Activated gamma-delta T cell (primary cell): Measurements from ENCODE around the gene CEP152.
"Not testable (repeated sequence)": the region's sequence is repeated elsewhere in the genome, so short reads cannot be mapped to it uniquely, and the experiment has no call there.

Source experiments
- DNase-seq: peaks from one replicate; lab custom pipeline; 2025; lab: John Stamatoyannopoulos, UW
- total RNA-seq, 2 donors: gene quantifications; one replicate each; lab custom pipeline; 2026; lab: John Stamatoyannopoulos, UW

Gene CEP152, protein sequence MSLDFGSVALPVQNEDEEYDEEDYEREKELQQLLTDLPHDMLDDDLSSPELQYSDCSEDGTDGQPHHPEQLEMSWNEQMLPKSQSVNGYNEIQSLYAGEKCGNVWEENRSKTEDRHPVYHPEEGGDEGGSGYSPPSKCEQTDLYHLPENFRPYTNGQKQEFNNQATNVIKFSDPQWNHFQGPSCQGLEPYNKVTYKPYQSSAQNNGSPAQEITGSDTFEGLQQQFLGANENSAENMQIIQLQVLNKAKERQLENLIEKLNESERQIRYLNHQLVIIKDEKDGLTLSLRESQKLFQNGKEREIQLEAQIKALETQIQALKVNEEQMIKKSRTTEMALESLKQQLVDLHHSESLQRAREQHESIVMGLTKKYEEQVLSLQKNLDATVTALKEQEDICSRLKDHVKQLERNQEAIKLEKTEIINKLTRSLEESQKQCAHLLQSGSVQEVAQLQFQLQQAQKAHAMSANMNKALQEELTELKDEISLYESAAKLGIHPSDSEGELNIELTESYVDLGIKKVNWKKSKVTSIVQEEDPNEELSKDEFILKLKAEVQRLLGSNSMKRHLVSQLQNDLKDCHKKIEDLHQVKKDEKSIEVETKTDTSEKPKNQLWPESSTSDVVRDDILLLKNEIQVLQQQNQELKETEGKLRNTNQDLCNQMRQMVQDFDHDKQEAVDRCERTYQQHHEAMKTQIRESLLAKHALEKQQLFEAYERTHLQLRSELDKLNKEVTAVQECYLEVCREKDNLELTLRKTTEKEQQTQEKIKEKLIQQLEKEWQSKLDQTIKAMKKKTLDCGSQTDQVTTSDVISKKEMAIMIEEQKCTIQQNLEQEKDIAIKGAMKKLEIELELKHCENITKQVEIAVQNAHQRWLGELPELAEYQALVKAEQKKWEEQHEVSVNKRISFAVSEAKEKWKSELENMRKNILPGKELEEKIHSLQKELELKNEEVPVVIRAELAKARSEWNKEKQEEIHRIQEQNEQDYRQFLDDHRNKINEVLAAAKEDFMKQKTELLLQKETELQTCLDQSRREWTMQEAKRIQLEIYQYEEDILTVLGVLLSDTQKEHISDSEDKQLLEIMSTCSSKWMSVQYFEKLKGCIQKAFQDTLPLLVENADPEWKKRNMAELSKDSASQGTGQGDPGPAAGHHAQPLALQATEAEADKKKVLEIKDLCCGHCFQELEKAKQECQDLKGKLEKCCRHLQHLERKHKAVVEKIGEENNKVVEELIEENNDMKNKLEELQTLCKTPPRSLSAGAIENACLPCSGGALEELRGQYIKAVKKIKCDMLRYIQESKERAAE (N-terminal part only)
- total RNA-seq, result 43.2 to 51.3 reads per million in 2 donors

DNA sequence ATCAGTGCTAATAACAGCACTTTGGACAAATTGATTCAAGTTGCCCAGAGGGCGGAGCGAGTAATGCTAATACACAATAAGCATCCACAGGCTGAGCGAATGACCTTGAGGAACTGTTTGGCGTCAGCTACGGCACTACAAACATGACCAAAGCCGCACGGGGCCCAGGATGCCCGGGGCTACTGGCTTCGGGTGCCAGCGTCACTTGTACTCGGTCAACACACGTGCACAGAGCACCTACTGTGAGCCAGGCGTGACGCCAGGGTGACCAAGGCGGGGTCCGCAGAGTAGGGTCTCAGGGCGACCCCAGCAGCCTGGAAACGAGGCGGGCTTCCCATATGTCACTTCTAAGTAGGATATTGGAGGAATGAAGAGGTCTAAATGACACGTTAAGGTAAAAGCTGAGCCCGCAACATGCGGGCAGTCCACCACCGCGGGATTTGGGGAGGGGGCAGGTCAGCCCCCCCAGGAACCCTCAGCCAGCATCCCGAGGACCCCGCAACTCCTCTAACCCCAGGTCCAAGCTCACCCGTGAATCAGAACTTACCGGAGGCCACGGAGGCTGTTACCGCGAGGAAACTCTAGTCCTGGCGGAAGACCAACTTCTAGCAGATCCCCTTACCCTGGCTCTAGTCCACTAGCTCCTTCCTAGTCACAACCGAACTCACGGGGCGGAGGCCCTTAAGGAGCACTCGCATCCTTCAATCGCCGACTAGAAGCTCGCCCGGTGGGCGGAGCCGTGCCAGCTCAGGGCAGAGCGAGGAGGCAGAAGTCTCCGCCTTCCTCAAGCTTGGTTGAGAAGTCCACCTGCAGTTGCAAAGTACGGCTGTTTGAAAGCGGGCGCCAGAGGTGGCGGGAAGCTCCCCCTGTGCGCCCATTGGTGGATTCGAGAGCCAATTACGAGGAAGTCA, at the start of gene CEP152:
TSS of gene CEP152 (minus strand) at position 656 of the 911 bp plus-strand sequence. CDS start 5,420 bp downstream, outside the sequence.
- DNase-seq, result peak; percentile 83

DNA sequence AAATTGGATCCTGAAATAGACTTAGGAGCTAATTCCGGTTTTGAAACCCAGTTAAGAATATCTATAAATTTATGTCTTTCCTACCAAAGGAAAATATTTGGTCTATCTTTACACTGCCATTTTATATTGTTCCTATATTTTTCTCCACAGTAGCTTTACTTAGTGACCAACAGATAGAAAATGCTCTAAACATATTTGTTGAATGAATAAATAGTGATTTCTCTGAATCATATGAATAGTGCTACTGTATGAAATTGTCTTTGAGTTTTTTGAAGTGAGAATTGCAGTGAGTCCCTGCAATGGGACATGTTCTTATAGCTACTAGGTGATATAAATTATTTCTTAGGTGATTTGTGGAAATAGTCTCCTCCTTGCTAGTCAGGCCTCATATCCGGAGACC, 48.6 kb upstream of the CEP152 start:
- no peak for DNase-seq

DNA sequence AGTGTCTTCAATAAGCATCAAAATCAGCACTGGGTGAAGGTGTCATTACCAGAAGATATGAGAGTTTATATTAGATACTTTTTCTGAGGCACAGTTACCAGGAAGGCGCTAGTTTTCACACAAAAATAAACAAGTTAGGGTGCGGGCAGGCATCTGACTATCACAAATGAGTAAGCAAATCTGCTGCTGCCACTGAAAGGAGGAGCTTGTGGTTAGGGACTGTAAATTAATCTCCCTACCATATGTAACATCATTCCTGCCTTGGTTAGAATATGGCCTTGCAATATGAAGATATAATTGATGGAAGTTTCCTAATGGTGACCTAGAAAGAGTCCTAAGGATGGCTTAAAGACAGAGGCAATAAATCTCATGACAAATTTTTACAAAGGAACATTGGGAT, 47.5 kb upstream of the CEP152 start:
- no peak for DNase-seq

DNA sequence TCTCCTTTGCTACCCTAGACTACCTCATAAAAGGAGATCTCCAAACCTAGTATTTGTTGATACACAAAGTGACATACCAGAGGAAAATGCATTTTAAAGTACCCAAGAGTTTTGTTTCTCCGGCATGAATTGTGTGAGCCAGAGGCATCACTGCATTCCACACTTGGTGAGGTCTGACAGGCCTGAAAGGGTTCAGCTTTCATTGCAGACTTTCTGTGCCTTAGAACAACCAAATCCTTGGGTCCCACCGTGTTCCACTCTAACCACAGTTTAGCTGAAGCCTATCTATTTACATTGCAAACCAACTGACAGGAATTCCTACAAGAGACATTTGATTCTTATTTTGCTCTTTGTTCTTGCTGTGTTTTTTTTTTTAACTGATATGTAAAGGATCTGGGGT, 46.1 kb upstream of the CEP152 start:
- no peak for DNase-seq

DNA sequence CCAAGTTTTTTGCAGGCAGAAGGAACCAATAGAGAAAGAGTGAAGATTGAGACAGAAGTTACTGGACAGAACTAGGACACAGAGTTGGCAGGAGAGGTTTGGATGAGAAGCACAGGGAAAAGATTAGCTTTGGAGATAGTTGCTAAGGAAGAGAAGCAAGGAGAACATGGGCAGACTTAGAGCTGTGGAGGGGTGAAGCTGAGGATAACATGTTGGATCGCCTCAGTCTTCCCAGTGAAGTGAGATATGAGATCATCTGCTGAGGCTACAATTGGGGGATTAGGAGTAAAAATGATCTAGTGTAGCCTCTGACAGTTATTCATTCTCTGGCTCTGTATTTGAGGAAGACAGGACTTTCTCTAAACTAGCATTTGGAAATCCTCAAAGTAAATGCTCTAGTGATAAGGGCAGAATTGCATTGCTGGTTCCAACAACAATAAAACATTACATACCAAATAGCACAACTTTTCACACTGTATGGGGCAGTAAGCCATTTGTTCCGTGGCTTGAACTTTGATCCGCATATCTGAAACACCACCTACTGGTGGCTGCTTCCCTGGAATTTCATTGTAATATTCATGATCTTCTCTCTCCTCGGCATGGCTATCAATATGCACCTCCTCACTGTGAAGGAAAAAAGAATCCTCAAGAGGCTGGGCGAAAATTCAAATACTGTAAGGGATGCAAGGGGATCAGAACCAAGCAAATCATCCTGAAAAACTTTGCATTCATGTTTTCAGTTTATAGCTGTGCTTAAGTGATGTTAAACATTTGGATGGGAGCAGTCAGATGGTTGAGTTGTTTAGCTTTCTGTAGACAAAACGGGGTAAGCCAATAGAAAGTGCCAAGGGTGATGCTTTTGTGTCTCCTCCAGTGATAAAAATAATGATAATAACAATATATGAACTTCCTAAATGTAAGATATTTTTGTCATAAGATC, 44.9 kb upstream of the CEP152 start:
- no peak for DNase-seq

DNA sequence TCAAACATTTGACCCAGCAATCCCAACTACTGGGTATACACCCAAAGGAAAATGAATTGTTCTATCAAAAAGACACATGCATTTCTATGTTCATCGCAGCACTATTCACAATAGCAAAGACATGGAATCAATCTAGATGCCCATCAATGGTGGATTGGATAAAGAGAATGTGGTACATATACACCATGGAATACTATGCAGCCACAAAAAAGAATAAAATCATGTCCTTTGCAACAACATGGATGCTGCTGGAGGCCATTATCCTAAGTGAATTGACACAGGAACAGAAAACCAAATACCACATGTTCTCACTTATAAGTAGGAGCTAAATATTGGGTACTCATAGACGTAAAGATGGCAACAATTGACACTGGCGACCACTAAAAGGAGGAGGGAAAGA, 43.6 kb upstream of the CEP152 start:
- not testable (repeated sequence) for DNase-seq

DNA sequence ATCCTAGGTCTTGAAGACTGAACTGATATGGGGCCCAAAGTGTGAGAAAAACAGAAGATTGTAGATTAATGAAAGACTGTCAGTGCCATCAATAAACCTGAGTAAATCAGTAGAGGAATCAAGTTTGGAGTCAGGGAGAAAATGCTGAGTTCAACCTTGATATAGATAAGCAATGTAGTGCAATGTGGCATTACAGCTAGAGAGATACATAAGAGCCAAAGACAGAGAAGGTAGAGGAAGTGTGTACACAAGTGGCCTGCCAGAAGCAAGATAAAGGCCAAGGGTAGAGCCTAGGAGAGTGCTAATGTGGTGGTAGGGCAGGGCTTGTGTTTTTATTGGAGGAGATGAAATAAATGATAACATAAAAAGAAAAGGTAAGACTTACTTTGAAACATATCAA, 41.1 kb upstream of the CEP152 start:
- no peak for DNase-seq

DNA sequence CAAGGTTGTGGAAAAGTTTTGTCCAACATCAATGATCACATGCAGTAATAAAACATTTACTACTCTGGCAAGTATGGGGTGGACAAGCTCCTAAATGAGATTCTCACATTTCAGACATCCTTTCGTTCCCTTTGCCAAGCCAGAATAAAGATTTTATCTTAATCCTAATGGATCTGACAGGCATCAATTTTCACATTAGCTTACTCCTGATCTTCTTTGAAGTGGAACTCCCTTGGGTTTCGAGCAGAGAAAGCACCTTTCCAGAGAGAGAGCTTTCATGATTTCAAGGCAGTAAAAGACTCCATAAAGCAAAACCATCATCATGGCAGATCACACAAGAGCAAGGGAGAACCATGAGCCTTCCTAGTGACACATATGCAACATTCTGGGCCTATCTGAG, 39.8 kb upstream of the CEP152 start:
- DNase-seq, result no peak

DNA sequence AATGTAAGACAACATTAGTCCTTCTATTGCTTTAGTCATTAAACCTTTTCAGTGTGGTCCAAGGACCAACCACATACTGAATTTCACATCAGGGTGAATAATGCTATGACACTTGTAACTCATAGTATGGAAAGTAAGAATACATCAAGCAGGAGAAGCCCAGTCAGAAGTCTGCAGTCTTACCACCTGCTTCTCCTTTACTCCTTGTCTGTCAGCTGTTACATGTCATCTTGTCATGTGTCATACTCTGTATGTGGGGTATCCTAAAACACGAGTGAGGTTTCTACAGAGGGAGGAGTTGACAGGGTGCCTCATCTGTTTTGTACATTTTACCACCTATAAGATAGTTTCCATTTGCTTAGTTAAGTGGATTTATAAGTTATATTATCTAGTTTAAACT, 34.3 kb upstream of the CEP152 start:
- DNase-seq, result no peak

DNA sequence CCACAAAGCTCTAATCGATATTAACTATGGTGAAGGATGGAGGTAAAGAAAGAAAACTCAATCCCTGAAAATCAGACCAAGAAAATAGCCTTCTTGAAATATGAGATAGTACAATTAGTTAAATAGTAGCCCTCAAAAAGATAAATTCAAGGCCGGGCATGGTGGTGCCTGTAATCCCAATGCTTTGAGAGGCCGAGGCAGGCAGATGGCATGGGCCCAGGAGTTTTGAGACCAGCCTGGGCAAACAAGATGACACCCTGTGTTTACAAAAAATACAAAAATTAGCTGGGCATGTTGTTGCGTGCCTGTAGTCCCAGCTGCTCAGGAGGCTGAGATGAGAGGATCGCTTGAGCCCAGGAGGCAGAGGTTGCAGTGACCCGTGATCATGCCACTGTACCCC, 31.6 kb upstream of the CEP152 start:
- no peak for DNase-seq

DNA sequence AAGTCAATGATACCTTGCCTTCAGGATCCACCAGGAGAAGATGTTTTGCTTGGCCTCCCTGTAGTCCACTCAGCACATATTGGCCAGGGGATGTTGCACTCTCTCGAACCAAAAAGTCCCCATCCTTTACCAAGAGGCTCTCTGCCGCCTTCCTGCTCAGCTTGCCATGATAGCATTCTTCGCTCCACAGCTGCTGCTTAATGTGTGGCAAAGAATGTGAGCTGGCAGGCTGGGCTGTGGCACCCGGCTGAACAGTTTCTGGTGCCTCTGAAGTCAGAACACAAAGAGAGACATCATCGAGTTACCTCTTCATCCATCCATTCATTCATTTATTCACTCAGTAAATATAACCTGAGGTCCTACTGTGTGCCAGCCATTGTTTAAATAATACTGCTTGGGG, 23.9 kb upstream of the CEP152 start:
- DNase-seq, result no peak

DNA sequence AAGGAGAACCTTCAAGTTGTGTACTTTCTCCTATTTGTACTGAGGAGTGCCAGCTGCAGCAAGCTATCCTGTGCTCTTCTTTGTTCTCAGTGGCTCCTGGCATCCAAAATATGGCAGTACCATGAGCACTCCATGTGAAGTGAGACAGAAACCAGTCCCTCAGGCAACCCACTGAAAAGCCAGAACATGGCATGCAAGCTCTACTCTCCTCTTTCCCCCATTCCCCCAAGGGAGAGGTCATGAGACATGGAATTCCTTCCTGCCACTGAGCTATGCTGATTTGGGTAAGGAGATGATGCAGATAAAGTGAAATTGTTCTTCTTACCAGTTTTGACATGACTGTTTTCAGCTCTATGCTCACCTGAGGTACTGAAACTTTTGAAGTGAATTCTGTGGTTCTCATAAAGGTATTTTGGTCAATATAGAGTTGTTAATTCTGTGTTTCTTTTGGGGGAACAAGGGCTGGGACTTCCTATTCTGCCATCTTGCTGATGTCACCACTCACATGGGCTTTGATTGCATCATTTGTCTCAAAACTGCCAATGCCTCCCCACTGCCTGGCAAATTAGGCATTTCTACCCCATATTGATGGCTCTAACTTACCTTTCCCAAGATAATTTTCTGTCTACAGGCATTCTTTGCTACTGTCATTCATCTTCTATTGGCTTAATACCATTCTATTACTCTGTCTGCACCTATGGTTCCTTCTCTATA, 22.8 kb upstream of the CEP152 start:
- DNase-seq, result no peak

DNA sequence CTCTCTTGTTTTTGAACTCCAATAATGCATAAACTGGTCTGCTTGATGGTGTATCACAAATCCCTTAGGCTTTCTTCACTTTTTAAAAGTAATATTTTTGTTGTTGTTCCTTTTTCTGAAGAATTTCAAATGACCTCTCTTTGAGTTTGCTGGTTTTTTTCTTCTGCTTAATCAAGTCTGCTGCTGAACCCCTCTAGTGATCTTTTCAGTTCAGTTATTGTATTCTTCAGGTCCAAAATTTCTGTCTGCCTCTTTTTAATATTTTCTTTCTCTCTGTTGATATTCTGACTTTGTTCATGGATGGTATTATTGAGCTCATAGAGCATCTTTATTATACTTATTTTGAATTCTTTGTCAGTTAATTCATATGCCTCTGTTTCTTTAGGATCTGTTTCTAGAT, 21.8 kb upstream of the CEP152 start:
- DNase-seq, result no peak

DNA sequence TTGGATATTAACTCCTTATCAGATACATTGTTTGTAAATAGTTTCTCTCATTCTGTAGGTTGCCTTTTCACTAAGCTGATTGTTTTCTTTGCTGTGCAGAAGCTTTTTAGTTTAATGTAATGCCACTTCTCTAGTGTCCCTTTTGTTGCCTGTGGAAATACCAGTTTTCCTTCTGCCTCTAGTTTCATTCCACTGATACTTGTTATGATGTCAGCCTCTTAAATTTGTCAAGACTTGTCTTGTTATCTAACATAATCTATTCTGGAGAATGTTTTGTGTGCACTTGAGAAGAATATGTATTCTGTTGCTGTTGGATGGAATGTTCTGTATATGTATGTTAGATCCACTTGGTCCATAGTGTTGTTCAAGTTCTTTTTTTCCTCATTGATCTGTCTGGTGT, 18.0 kb upstream of the CEP152 start:
- no peak for DNase-seq

DNA sequence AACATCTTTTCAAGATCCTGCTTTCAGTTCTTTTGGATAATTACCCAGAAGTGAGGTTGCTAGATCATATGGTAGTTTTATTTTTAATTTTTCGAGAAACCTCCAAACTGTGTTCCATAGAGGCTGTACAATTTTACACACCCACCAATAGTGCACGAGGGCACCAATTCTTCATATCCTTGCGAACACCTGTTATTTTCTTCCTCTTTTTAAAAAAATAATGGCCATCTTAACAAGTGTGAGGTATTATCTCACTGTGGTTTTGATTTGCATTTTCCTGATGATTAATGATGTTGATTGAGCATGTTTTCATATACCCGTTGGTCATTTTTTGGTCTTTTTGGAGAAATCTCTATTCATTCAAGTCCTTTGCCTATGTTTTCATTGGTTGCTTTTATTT, 17.6 kb upstream of the CEP152 start:
- DNase-seq, result no peak

DNA sequence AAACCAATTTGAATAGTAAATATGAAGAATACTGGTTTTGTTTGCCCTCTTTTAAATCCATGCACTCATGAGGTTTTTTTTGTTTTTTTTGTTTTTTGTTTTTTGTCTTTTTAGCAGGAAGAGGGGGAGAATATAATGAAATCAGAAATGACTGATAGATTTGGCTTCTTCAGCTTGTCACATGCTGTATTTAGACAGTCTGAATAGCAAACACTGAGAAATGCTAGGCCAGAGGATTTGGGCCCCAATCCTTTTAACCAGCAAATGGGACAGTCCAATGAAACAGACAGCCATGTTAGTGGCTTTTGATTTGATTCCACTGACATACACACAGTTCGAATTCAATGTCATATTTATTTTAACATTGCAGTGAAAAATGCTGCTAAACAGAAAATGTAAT, 14.2 kb upstream of the CEP152 start:
- DNase-seq, result no peak

DNA sequence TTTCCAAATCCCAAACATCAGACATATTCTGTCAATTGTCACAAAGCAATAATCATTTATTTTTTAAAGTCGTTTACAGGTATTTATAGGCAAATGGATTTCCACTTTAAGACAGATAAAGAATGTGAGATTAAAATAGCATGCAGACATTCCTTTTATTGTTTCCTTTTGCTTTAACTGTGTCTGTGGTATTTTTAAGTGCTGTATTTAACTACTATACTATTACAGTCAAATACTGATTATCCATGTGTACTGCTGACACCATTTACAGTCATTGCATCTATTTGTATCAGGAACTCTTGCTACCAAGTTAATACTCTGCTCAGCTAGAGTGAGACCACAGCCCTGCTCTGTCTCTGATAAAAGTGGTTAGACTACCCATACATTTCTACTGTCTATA, 12.8 kb upstream of the CEP152 start:
- DNase-seq, result no peak

DNA sequence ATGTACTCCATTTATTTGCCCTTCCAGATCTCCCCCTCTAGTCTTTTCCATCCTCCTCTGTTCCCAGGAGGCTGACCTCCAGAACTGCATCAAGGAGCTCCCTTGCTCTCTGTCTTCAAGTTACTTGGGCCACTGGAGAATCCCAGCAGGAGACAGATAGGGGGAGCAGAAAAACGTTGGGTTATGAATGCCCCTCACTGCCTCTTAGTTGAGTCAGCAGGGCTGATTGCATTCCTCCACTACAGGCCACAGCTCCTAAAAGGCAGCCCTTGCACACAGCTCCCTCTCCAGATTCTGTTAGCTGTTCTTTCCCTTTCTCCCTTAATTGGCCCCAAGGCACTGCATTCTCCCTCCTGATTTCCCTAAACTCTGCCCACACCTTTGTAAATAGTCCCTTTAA, 12.4 kb upstream of the CEP152 start:
- DNase-seq, result no peak

DNA sequence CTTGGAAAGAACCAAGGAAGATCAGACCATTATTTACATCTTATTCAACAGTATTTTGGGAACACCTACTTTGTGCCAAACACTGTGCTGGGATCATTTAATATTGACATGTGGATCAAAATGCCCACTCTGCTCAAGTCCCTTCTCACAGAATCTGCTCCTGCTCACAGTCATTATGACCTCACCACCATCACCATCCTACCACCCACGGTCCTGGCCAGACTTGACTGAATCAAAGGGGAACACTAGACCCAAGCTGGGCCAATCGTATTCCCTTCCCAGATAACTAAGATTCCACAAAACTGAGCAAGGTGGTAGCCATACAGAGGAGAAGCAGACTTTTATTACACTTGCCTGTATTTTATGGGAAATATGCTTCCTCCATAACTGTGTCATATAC, 3.4 kb upstream of the CEP152 start:
- no peak for DNase-seq
